HG02588 (cell line): ENCODE results near the gene KRTAP9-7.
"Not testable (repeated sequence)": the region's sequence is repeated elsewhere in the genome, so short reads cannot be mapped to it uniquely, and the experiment has no call there.

Experiments used
- ATAC-seq: cut with Tn5 transposase; IDR thresholded peaks from one replicate; pipeline ENCODE4 v1.9.1; 2021; ENCODE audit warnings: mild to moderate bottlenecking, moderate library complexity; ENCODE audit not compliant: unreplicated experiment

KRTAP9-7 gene

GRCh38 chr17:41271323-41271722, 4.2 kb upstream of the KRTAP9-7 start:
- ATAC-seq, result not testable (repeated sequence)

- ATAC-seq, result no peak
Measured at GRCh38 chr17:41271858-41272257, 3.6 kb upstream of the KRTAP9-7 start.

DNA sequence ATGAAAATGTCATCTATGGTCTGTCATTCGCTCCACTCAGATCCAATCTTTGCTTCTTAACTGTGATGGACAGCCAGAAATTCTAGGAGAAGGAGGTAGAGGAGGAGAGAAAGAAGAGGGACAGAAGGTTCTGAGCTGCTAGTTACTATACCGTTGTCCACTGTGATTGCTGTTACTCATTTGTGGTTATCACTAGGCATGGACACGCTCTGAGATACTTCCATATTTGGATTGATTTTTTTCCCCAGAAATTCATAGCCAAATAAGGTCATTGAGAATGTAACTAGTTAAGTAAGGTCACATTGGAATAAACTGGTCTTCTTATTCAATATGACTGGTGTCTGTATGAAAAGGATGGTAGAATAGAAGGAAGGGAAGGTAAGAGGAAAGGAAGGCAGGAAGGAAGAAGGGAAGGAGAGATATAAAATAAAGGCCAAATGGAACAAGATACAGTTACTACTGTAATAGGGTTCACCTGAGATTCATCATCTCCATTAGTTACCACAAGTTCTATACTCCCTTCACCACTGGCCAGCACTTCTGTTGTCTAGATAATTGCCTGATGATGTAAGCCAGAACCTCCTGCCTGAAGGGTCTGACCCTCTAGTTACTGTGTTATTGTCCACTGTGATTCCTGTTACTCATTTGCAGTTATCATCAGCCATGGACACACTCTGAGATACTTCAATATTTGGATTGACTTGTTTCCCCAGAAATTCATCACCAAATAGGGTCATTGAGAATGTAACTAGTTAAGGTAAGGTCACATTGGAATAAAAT, 2.9 kb downstream of the KRTAP9-7 start:
- no peak for ATAC-seq

DNA sequence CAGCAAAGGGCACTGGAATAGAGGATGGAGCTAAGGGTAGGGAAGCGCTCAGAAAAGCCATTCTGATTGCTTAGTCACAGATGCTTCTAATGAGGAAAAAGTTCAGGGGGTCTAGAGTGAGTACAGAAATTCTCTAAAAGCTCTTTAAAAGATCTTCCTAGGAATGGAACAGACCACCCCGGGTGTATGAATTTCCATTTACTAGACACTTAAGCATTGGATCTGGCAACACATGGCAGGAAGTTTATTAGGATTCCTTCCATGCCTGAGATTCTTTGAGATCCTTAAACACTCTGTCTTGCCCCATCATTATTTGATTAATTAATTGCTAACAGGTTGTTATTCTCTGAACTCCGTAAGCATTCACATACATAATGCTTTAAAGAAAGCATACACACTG, 8.5 kb downstream of the KRTAP9-7 start:
- no peak for ATAC-seq

GRCh38 chr17:41284546-41284945, 9.0 kb downstream of the KRTAP9-7 start:
- no peak for ATAC-seq

DNA sequence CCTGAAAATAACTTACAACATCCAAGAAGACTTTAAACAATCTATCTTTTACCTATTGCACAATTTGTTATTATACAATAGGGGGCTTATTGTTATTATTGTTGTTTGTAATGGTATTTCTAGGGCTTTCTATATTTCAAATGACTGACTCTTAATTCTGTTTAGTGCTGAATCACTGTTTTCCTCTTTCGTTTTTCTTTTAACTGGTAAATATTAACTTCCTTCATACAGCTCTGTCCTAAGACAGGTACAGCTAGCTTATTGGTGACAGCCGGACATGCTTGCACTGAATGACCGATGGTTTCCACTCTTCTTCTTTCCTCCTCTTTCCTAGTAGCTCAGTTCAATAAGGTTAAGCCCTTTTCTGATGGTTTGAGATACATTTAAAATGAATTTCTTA, 11.6 kb downstream of the KRTAP9-7 start:
- ATAC-seq, result no peak

- ATAC-seq, result no peak
Measured at GRCh38 chr17:41294016-41294415, 18.5 kb downstream of the KRTAP9-7 start.

- ATAC-seq, result no peak
Measured at GRCh38 chr17:41296846-41297245, 21.3 kb downstream of the KRTAP9-7 start.

- no peak for ATAC-seq
Measured at GRCh38 chr17:41298458-41299135, 23.1 kb downstream of the KRTAP9-7 start.

DNA sequence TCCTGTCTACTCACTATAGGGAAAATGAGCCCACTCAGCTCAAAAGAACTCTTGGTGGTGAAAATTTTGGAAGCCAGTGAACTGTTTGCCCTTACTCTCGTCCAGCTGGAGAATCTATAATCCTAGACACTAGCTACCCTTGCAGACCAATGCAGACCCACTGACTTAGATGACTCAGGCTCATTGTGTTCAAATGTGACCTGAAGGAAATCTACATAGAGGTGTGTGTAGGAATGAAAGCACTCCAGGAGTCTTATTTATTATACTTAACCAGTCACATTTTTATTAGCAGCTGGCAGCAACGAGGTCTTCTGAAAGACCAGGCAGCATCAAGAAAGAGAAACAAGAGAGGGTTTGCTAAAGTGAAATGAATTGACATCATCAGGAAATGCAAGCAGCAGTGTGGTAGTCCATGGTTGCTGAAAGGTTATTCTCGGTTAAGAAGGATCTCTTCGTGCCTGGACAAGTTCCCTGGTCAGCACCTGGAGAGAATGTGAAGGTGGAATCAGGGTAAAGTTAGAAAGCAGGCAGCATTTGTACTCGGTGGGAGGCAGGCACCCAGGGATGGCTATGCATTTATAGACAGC, 25.8 kb downstream of the KRTAP9-7 start:
- ATAC-seq, result no peak

DNA sequence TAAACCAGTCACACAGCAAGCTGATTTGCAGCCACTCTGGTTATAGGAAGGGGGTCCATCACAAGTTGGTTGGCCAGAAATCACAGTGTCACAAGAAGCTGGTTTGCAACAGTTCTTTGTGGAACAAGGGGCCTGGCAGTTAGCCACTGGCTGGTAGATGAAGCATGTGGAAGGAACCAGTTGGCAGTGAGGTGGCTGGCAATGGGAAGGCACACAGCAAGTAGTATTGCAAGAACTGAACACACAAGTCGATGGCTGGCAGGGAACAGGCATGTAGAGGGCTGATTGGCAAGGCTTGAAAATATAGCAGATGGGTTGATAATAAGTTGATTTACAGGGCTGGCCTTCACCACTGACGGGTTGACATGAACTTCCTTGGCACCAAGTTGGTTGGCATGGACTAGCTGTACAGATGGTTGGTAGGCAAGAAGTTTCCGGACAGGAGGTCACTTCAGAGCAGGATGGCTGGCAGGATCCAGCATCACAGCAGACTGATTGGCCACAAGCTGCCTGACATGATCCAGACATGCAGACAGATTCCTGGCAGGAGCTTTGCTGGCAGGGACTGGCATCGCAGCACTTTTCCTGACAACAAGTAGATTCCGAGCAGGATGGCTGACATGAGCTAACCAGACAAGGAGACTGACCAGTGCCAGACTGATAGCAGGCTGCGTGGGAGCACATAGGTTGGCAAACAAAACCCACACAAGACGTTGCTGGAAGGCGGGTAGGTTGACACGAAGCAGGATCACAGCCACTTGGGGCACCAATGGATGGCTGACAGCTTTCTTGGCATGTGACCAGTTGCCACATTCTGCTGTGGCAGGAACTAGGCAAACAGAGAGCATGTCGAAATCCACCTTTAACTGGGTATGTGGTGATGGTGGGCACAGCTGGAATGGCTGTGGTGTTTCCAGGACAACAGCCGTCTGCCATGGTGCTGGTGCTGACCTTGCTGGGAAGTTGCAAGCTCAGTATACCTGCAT, 26.7 kb downstream of the KRTAP9-7 start, which contains the start of gene KRTAP29-1:
TSS of gene KRTAP29-1 (minus strand) at position 936 of the 986 bp plus-strand sequence. CDS start at position 936, 0 bp downstream.
- no peak for ATAC-seq

DNA sequence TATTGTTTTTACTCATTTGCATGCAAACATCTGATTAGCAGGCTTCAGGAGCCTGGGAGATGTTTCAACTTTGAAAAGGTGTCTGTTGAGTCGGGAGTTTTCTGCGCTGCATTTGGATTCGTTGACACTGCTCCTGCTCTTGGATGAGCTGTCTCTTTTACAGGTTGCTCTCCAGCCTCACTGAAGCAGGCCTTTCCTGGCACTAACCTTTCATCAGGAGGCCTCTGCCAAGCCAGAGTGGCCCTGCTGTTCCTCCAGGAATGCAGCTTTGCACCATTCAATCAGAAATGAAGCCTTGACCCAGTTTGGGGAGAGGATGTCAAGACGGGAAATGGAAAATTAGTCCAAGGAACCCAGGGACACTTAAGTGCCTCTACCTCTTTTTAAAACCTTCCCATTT, 27.5 kb downstream of the KRTAP9-7 start:
- ATAC-seq, result no peak

DNA sequence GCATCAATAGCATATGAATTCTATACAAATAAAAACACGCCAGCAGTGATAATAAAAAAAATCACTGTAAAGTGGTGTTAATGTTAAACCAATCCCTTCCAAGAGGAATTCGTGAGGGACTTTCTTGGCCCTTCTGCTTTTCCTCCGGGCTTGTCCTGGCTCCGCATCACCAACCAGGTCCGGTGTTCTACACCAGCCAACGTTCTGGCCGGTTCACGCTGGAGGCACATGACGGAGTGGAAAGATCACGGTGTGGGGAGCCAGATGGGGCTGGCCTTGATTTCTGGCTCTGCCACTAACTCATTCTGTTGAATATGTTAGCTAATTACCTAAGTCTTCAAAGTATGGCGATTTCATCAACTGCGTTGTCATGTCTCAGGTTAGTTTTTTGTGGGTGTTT, 28.6 kb downstream of the KRTAP9-7 start:
- no peak for ATAC-seq

DNA sequence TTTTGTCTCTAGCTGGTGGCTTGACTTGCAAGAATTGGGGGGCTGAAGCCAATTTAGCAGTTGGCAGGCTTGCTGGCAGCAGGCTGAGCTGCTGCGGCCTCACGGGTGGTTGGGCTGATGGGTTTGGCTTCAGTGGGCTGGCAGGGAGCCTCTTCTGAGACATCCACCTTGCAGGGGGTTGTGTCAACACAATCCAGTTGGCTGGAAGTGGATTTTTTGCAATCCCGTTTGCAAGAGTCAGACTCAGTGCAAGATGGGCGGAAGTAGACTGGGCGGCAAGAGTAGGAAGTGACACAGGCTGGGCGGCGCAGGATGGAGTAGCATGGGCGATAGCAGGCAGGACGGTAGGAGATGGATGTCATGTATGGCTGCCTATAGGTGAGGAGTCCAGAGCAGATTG, 32.1 kb downstream of the KRTAP9-7 start:
- no peak for ATAC-seq

DNA sequence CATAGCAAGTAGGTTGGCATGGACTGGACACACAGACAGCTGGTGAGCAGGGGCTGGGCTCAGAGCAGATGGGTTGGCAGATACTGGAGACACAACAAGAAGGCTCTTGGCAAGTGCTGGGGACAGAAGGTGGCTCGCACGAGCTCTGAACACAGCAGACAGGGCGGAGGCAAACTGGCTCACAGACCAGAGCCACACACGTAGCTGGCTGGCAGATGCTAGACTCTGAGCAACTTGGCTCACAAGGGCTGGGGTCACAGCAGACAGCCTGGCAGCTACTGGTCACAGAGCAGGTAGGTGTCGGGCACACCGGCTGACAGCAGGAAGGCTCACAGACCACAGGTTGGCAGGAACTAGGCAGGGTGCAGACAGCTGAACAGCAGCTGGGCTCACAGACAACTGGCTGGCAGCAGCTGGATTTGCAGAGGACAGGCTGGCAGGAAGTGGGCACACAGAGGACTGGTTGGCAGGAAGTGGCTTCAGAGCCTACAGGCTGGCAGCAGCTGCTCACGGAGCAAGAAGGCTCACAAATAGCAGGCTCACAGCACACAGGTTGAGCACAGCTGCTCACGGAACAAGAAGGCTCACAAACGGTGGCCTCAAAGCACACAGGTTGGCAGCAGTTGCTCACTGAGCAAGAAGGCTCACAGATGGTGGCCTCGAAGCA, 32.9 kb downstream of the KRTAP9-7 start:
- no peak for ATAC-seq

GRCh38 chr17:41308918-41309359, 33.4 kb downstream of the KRTAP9-7 start, which contains the start of gene KRTAP16-1:
Gene KRTAP16-1 (minus strand): TSS chr17:41309309. CDS start chr17:41309253, 56 bp downstream.
- ATAC-seq, result no peak

- ATAC-seq, result no peak
Measured at GRCh38 chr17:41311111-41311510, 35.6 kb downstream of the KRTAP9-7 start.

DNA sequence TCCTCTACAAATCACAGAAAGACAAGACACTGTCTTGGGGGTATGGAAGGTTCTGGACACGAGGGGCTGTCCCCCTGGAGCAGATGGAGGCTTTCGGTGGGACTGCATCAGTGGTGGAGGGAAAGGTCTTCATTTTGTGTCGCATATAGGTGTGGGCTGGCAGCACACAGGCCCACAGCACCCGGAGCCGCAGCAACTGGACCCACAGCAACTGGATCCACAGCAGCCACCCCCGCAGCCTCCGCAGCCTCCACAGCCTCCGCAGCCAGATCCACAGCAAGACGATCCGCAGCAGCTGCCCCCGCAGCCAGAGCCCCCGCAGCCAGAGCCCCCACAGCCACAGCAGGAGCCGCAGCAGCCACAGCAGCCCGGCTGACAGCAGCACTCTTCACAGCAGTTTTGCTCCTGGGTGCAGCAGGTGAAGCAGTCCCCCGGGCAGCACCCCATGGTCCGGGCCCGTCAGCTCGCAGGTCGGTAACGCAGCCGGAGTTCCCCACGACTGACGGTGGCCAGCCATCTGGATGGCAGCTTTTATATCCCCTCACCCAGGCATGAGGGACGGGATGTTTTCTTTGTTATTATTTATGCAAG, 39.8 kb downstream of the KRTAP9-7 start, which contains the start of gene KRTAP17-1:
TSS of gene KRTAP17-1 (minus strand) at position 507 of the 591 bp plus-strand sequence. CDS start at position 447, 60 bp downstream.
- no peak for ATAC-seq

DNA sequence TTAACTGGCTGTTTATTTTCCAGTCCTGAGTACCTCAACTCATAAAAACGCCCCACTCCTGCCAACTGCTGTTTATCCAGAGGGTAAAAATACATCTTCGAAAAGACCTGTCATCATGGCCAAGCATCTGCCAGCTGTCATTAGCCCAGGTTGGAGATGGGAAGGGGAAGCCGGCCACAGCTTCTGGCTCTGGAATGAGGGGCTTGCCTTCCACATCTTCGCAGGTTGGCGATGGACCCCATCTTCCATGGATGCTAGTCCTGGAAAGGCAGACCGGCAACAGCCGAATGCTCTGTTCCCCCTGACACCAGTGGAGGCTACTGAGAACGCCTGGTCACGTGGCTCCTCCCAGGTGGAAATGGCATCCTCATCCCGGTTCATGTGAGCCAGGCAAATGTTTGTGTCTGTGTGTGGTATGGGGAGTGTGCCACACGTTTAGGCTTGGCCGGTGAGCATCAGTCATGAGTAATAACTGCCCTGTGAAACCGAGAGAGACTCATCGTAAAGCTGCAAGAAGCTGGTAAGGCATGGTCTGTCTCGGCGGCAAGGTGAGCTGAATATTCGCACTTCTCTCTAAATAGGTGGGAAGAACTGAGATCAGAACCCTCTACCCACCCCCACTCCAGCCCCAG, 40.4 kb downstream of the KRTAP9-7 start:
- ATAC-seq, result no peak
